ENCODE measurements around the gene PPP1R13L.

GRCh38 chr19:45349430-45349941 lies 55.4 kb downstream of the PPP1R13L start:
- TF ChIP-seq, protein P1, sequence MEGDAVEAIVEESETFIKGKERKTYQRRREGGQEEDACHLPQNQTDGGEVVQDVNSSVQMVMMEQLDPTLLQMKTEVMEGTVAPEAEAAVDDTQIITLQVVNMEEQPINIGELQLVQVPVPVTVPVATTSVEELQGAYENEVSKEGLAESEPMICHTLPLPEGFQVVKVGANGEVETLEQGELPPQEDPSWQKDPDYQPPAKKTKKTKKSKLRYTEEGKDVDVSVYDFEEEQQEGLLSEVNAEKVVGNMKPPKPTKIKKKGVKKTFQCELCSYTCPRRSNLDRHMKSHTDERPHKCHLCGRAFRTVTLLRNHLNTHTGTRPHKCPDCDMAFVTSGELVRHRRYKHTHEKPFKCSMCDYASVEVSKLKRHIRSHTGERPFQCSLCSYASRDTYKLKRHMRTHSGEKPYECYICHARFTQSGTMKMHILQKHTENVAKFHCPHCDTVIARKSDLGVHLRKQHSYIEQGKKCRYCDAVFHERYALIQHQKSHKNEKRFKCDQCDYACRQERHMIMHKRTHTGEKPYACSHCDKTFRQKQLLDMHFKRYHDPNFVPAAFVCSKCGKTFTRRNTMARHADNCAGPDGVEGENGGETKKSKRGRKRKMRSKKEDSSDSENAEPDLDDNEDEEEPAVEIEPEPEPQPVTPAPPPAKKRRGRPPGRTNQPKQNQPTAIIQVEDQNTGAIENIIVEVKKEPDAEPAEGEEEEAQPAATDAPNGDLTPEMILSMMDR (IDR thresholded peaks at IDR 0.05; ENCODE audit: low read depth, low read length) = no peak
- TF ChIP-seq EZH2phosphoT487 (IDR thresholded peaks at IDR 0.05; ENCODE audit: low read depth) = no peak
